OCI-LY1 (cell line): ENCODE measurements around the gene U2SURP.

ENCODE experiments used
- H2AFZ ChIP-seq: fragments of 200-600 bp; sonication (generic), shearing (Covaris generic); 2 replicates; pipeline ENCODE4 v1.6.0; 2014; ENCODE audit warnings: antibody characterized with exemption, mild to moderate bottlenecking, low read length
- H3F3A ChIP-seq: fragments of 200-600 bp; sonication (generic), shearing (Covaris generic); 2 replicates; pipeline ENCODE4 v1.6.0; 2014; ENCODE audit warnings: mild to moderate bottlenecking, antibody characterized with exemption, low read length, moderate library complexity; ENCODE audit not compliant: insufficient read depth
- H3K27ac ChIP-seq: fragments of 200-600 bp; sonication (generic); 2 replicates; pipeline ENCODE4 v1.5.1; 2014; ENCODE audit warnings: low read length, mixed run types, mild to moderate bottlenecking, low read depth; ENCODE audit not compliant: poor library complexity, severe bottlenecking
- H3K27me3 ChIP-seq: fragments of 200-600 bp; sonication (generic); 2 replicates; pipeline ENCODE4 v1.6.0; 2014; ENCODE audit warnings: antibody characterized with exemption, mild to moderate bottlenecking, low read length, moderate library complexity; ENCODE audit not compliant: insufficient read depth
- H3K36me3 ChIP-seq: fragments of 200-600 bp; sonication (generic); 2 replicates; pipeline ENCODE4 v1.6.1; 2014; ENCODE audit warnings: mild to moderate bottlenecking, antibody characterized with exemption, low read length, moderate library complexity, mixed read lengths; ENCODE audit not compliant: insufficient read depth
- H3K4me1 ChIP-seq: fragments of 200-600 bp; sonication (generic); 2 replicates; pipeline ENCODE4 v1.5.1; 2014; ENCODE audit warnings: mild to moderate bottlenecking, low read length, moderate library complexity; ENCODE audit not compliant: insufficient read depth, severe bottlenecking
- H3K4me2 ChIP-seq: fragments of 200-600 bp; sonication (generic), shearing (Covaris generic); 2 replicates; pipeline ENCODE4 v1.6.1; 2014; ENCODE audit warnings: low read length
- H3K4me3 ChIP-seq: fragments of 200-600 bp; sonication (generic); 2 replicates; pipeline ENCODE4 v1.5.1; 2014; ENCODE audit warnings: low read length, low read depth, mild to moderate bottlenecking, mixed read lengths; ENCODE audit not compliant: poor library complexity, severe bottlenecking
- H3K79me2 ChIP-seq: fragments of 200-600 bp; shearing (Covaris generic); 2 replicates; pipeline ENCODE4 v1.6.1; 2016; ENCODE audit warnings: mixed run types, low read length, mixed read lengths; ENCODE audit not compliant: insufficient read depth
- H3K9ac ChIP-seq: fragments of 200-600 bp; sonication (generic), shearing (Covaris generic); 2 replicates; pipeline ENCODE4 v1.6.1; 2014; ENCODE audit warnings: mild to moderate bottlenecking, low read length, mixed read lengths
- H3K9me2 ChIP-seq: fragments of 200-600 bp; sonication (generic), shearing (Covaris generic); 2 replicates; pipeline ENCODE4 v1.6.1; 2014; ENCODE audit warnings: low read depth, mild to moderate bottlenecking, low read length, mixed read lengths
- H3K9me3 ChIP-seq: fragments of 200-600 bp; shearing (Covaris generic); 2 replicates; pipeline ENCODE4 v1.6.1; 2014; ENCODE audit warnings: low read length, mixed read lengths
- H4K20me1 ChIP-seq: fragments of 200-600 bp; sonication (generic), shearing (Covaris generic); 2 replicates; pipeline ENCODE4 v1.6.0; 2016; ENCODE audit warnings: mild to moderate bottlenecking, low read length; ENCODE audit not compliant: insufficient read depth
- CTCF ChIP-seq: fragments of 200-600 bp; sonication (generic), shearing (Covaris generic); IDR thresholded peaks from 2 replicates; pipeline ENCODE4 v1.5.1; 2017; ENCODE audit warnings: mild to moderate bottlenecking, antibody characterized with exemption, low read length, moderate library complexity, mixed read lengths
- EZH2 ChIP-seq: fragments of 200-600 bp; sonication (generic), shearing (Covaris generic); IDR thresholded peaks from 2 replicates; pipeline ENCODE4 v1.8.0; 2017; ENCODE audit warnings: borderline replicate concordance, mixed run types, mild to moderate bottlenecking, antibody characterized with exemption, low read length, moderate library complexity, mixed read lengths

U2SURP gene

GRCh38 chr3:142976621-142977398 lies 24.6 kb upstream of the U2SURP start:
- Histone ChIP-seq H3K4me1 (no peaks in the 10 kb centered on the region), H3F3A (no peaks in the 10 kb centered on the region), H4K20me1 (no peaks in the 10 kb centered on the region), H3K79me2 (no peaks in the 10 kb centered on the region), H3K9ac (no peak overlapping the region), H3K4me3 (no peak overlapping the region), H3K9me3 (no peaks in the 10 kb centered on the region), H3K4me2 (no peak overlapping the region), H3K9me2 (no peaks in the 10 kb centered on the region), H3K27me3 (peaks cover 3% of the 10 kb centered on the region; the same call in 1 of the 2 replicates), H3K27ac (no peak overlapping the region), H2AFZ (no peak overlapping the region), H3K36me3 (no peaks in the 10 kb centered on the region)
- TF ChIP-seq EZH2 (no peak), CTCF (no peak)

- Histone ChIP-seq H3K36me3 (no peaks in the 10 kb centered on the region), H3K9ac (no peak overlapping the region), H3K4me3 (no peak overlapping the region), H3K9me2 (no peaks in the 10 kb centered on the region), H3K9me3 (no peaks in the 10 kb centered on the region), H3K27ac (no peak overlapping the region), H3K4me1 (no peaks in the 10 kb centered on the region), H3F3A (no peaks in the 10 kb centered on the region), H4K20me1 (no peaks in the 10 kb centered on the region), H3K27me3 (peaks cover 3% of the 10 kb centered on the region; the same call in 1 of the 2 replicates), H2AFZ (no peak overlapping the region), H3K79me2 (no peaks in the 10 kb centered on the region), H3K4me2 (no peak overlapping the region)
- TF ChIP-seq CTCF (no peak), EZH2 (no peak)
Observed at GRCh38 chr3:142977399-142977728, 24.0 kb upstream of the U2SURP start.

GRCh38 chr3:142981108-142981507 lies 20.3 kb upstream of the U2SURP start:
- Histone ChIP-seq H2AFZ (no peak overlapping the region), H3K27me3 (no peaks in the 10 kb centered on the region), H3K9me2 (no peaks in the 10 kb centered on the region), H3K9ac (no peak overlapping the region), H3K4me3 (no peak overlapping the region), H3K4me2 (no peak overlapping the region), H3F3A (no peaks in the 10 kb centered on the region), H3K4me1 (no peaks in the 10 kb centered on the region), H3K79me2 (no peaks in the 10 kb centered on the region), H4K20me1 (no peaks in the 10 kb centered on the region), H3K27ac (no peak overlapping the region), H3K9me3 (no peaks in the 10 kb centered on the region), H3K36me3 (no peaks in the 10 kb centered on the region)
- TF ChIP-seq EZH2 = no peak
- no peak for TF ChIP-seq CTCF
